ENCODE measurements around the gene THSD8.

The THSD8 gene

GRCh38 chr19:12801466-12802266, at the start of gene THSD8, which contains the start of gene PRDX2:
THSD8 (plus strand) TSS chr19:12802069; CDS start chr19:12802072, 3 bp downstream.
PRDX2 (minus strand) TSS chr19:12801800; CDS start chr19:12801261, 539 bp downstream.
- peak; percentile 93 for DNase-seq

GRCh38 chr19:12754465-12755196, 47.2 kb upstream of the THSD8 start:
- no peak for DNase-seq

- no peak for DNase-seq
These were observed 45.6 kb upstream of the THSD8 start for GRCh38 chr19:12756150-12756883.

GRCh38 chr19:12757544-12758274, 44.2 kb upstream of the THSD8 start:
- DNase-seq, result peak; percentile 73

GRCh38 chr19:12759686-12760085, 42.2 kb upstream of the THSD8 start:
- DNase-seq, result no peak

GRCh38 chr19:12763100-12763499, 38.8 kb upstream of the THSD8 start:
- DNase-seq, result no peak

- DNase-seq, result no peak
These were observed 37.2 kb upstream of the THSD8 start for GRCh38 chr19:12764698-12765097.

- DNase-seq, result no peak
These were observed 35.8 kb upstream of the THSD8 start for GRCh38 chr19:12766051-12766521.

GRCh38 chr19:12767150-12767549, 34.7 kb upstream of the THSD8 start:
- no peak for DNase-seq

GRCh38 chr19:12767666-12768065, 34.2 kb upstream of the THSD8 start:
- DNase-seq, result no peak

- peak; percentile 47 for DNase-seq
These were observed 32.2 kb upstream of the THSD8 start for GRCh38 chr19:12769689-12770088.

- DNase-seq, result no peak
These were observed 30.9 kb upstream of the THSD8 start for GRCh38 chr19:12770922-12771321.

- no peak for DNase-seq
These were observed 29.5 kb upstream of the THSD8 start for GRCh38 chr19:12772323-12772722.

GRCh38 chr19:12773571-12773970, 28.3 kb upstream of the THSD8 start:
- peak; percentile 61 for DNase-seq

GRCh38 chr19:12774588-12775555, 27.0 kb upstream of the THSD8 start, which contains the start of gene HOOK2:
HOOK2 (minus strand) TSS chr19:12775552; CDS start chr19:12775449, 103 bp downstream.
- no peak for DNase-seq

GRCh38 chr19:12777217-12778016, 24.5 kb upstream of the THSD8 start:
- peak; percentile 86 for DNase-seq

GRCh38 chr19:12778017-12778904, 23.6 kb upstream of the THSD8 start:
- DNase-seq, result peak; percentile 71

- DNase-seq, result no peak
These were observed 23.0 kb upstream of the THSD8 start for GRCh38 chr19:12778905-12779161.
